Upper lobe of right lung (tissue), 1 donor: ENCODE results near the gene METAP1D. TPM values are rescaled to one million over a fixed set of nuclear protein-coding genes. Genes with fewer than 3 reads are reported as not detected.

Source experiments
- ATAC-seq: fragments of 200-7000 bp; cut with Tn5 transposase; one replicate; pipeline ENCODE4 v1.9.1; 2020; ENCODE audit warnings: mild to moderate bottlenecking, moderate library complexity
- DNase-seq: peaks from one replicate; pipeline ENCODE4 v3.0.0-alpha.2; 2020
- H3K27ac ChIP-seq: fragments of 200-600 bp; one replicate; pipeline ENCODE4 v1.8.0; 2022
- H3K27me3 ChIP-seq: fragments of 200-600 bp; one replicate; pipeline ENCODE4 v1.8.0; 2022; ENCODE audit warnings: mild to moderate bottlenecking
- H3K36me3 ChIP-seq: fragments of 200-600 bp; one replicate; pipeline ENCODE4 v1.8.0; 2022
- H3K4me1 ChIP-seq: fragments of 200-600 bp; one replicate; pipeline ENCODE4 v1.8.0; 2022
- H3K4me3 ChIP-seq: fragments of 200-600 bp; one replicate; pipeline ENCODE4 v1.8.0; 2022; ENCODE audit warnings: mild to moderate bottlenecking
- H3K9me3 ChIP-seq: fragments of 200-600 bp; one replicate; pipeline ENCODE4 v1.8.0; 2022
- intact Hi-C: fragments of 100-400 bp; cut with DNase I; formaldehyde crosslinking; loops from one replicate; pipeline ENCODE4 v1.11.0; 2022
- total RNA-seq: library from RNA; stranded (reverse); fragmentation: NEBNext Ultra II Directional; extraction: Animal tissue kit (Norgen Biotek cat#: 25700); gene quantifications from one replicate; pipeline ENCODE4 v1.2.1, GENCODE V29; 2021
- TF ChIP-seq, protein P1 (sequence below): fragments of 200-600 bp; IDR thresholded peaks from one replicate; pipeline ENCODE4 v1.8.0; 2022; ENCODE audit warnings: antibody characterized with exemption
- donor health status: DM: no; HTN: yes; CAD: no; lungs with severe emphysema.

The METAP1D gene
- total RNA-seq, 1 donor from 2014 or later, result 4.1 TPM

DNA sequence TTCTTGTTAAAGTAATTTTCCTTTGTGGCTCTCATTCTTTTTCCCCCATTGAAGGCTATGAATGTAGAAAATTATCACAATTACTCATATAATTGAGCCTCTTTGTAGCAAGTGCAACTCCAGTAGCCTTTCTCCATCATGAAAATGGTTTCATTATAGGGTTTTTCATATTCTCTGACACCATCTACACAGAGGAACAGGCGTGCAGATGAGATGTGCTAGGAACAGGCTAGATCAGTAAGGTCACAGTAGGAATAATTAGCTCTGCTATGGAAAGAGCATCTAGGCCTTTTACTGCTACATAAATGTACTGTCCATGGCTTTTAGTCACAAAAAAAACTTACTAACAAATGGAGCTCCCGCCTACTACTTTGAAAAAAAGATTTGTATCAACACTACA, 73.0 kb downstream of the METAP1D start:
- no peaks in the 10 kb centered on the region for H3K36me3 ChIP-seq
- intact Hi-C loops, result no loop called here
- no peak overlapping the region for H3K4me3 ChIP-seq
- TF ChIP-seq, protein P1, sequence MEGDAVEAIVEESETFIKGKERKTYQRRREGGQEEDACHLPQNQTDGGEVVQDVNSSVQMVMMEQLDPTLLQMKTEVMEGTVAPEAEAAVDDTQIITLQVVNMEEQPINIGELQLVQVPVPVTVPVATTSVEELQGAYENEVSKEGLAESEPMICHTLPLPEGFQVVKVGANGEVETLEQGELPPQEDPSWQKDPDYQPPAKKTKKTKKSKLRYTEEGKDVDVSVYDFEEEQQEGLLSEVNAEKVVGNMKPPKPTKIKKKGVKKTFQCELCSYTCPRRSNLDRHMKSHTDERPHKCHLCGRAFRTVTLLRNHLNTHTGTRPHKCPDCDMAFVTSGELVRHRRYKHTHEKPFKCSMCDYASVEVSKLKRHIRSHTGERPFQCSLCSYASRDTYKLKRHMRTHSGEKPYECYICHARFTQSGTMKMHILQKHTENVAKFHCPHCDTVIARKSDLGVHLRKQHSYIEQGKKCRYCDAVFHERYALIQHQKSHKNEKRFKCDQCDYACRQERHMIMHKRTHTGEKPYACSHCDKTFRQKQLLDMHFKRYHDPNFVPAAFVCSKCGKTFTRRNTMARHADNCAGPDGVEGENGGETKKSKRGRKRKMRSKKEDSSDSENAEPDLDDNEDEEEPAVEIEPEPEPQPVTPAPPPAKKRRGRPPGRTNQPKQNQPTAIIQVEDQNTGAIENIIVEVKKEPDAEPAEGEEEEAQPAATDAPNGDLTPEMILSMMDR, result no peak
- H3K27me3 ChIP-seq, result no peaks in the 10 kb centered on the region
- DNase-seq (no peak), ATAC-seq (no peak)
- no peak overlapping the region for H3K27ac ChIP-seq
- H3K4me1 ChIP-seq, result no peaks in the 10 kb centered on the region
- no peaks in the 10 kb centered on the region for H3K9me3 ChIP-seq

DNA sequence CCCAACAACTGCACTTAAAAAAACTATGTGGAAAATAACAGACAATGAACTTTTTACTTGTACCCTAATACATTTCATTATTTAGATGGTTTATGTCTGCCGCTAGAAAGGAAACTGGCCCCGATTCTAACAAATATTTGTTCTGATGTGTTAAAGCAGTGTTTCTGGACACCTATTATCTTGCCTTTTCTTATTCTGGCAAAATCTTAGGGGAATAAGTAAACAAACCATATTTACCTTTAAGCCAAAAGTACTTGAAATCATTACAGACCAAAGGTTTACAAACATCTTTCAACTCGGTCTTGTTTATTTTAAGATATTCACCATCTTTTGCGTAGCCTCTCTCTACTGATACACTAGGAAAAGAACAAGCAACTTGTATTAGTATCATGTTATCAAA, 73.8 kb downstream of the METAP1D start:
- intact Hi-C loops, result no loop called here
- H3K4me1 ChIP-seq, result no peaks in the 10 kb centered on the region
- TF ChIP-seq, protein P1, result no peak

DNA sequence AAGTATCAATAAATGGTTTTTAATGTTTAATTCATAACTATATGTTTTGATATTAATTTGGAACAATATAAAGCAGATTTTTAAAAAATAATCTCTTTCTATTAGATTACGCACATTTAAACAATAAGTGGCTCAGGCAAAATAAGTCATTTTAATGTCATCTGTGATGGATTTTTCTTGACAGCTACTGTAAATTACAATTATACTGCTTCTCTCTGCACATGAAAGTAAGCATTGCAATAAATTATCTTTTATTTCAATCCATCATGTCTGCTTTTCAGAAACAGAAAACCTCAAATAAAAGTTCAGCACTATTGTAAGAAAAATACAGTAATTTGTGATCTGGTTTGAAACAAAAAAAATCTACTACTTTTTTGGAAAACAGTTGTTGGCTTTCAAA, 74.5 kb downstream of the METAP1D start:
- no peaks in the 10 kb centered on the region for H3K36me3 ChIP-seq
- intact Hi-C loops, result no loop called here
- H3K4me3 ChIP-seq, result no peak overlapping the region
- no peaks in the 10 kb centered on the region for H3K9me3 ChIP-seq
- TF ChIP-seq, protein P1, result no peak
- no peaks in the 10 kb centered on the region for H3K4me1 ChIP-seq
- peaks cover 11% of the 10 kb centered on the region for H3K27me3 ChIP-seq
- no peak for DNase-seq
- no peak overlapping the region for H3K27ac ChIP-seq
- ATAC-seq, result no peak

More for the DNA sequence above, 73.8 kb downstream of the METAP1D start:
- ATAC-seq (no peak), DNase-seq (no peak)
- no peak overlapping the region for H3K4me3 ChIP-seq
- no peak overlapping the region for H3K27ac ChIP-seq
- H3K27me3 ChIP-seq, result peaks cover 6% of the 10 kb centered on the region
- H3K36me3 ChIP-seq, result no peaks in the 10 kb centered on the region
- H3K9me3 ChIP-seq, result no peaks in the 10 kb centered on the region

DNA sequence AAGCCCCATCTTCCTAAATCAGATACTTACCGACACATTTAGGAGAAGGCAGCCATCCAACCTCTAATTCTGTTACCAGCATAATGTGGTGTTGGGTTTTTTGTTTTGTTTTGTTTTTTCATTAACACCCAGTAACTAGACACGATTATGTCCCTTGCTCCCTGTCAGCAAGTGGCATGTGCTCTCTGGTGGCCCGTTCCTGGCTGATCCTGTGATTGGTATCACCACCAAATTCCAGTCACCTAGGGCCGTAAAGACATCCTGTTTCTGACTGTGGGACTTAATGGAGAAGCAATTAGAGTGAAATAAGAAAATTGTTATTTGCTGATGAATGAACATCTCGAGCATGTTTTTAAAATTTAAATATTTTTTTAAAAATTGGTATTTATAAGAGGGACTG, 79.7 kb downstream of the METAP1D start:
- peaks cover 12% of the 10 kb centered on the region for H3K4me1 ChIP-seq
- H3K4me3 ChIP-seq, result no peak overlapping the region
- H3K9me3 ChIP-seq, result no peaks in the 10 kb centered on the region
- intact Hi-C loops, result no loop called here
- DNase-seq (no peak), ATAC-seq (no peak)
- H3K27ac ChIP-seq, result no peak overlapping the region
- H3K36me3 ChIP-seq, result no peaks in the 10 kb centered on the region
- TF ChIP-seq, protein P1, result no peak
- peaks cover 62% of the 10 kb centered on the region for H3K27me3 ChIP-seq

DNA sequence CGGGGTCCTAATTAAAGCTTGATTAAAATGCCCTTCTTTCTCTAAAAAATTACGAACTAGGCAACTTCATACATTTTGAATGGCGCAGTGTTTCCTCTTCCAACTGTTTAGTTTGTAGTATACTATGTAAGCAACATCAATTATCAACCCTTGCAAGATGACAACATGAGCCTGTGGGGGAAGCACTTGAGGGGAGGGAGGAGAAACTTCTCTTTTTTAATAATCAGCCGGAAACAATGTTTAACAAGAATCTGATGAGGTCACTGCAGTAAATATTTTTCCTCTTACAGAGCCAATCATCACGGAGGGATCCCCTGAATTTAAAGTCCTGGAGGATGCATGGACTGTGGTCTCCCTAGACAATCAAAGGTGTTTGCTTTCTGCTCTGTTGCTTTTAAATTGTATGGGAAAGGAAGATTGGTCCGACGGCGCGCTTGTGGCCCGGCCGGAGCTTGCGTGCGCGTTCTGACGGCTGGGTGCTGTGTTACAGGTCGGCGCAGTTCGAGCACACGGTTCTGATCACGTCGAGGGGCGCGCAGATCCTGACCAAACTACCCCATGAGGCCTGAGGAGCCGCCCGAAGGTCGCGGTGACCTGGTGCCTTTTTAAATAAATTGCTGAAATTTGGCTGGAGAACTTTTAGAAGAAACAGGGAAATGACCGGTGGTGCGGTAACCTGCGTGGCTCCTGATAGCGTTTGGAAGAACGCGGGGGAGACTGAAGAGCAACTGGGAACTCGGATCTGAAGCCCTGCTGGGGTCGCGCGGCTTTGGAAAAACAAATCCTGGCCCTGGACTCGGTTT, 80.3 kb downstream of the METAP1D start:
- intact Hi-C loops, result no loop called here
- H3K27me3 ChIP-seq, result peaks cover 68% of the 10 kb centered on the region
- H3K4me3 ChIP-seq, result no peak overlapping the region
- H3K36me3 ChIP-seq, result no peaks in the 10 kb centered on the region
- no peak for DNase-seq
- peaks cover 18% of the 10 kb centered on the region for H3K4me1 ChIP-seq
- TF ChIP-seq, protein P1, result no peak
- ATAC-seq, result no peak
- H3K27ac ChIP-seq, result no peak overlapping the region
- H3K9me3 ChIP-seq, result no peaks in the 10 kb centered on the region
